Neural cell (in vitro differentiated cells): ENCODE data around the gene HOXC5. TPM values are rescaled to one million over a fixed set of nuclear protein-coding genes. Genes with fewer than 3 reads are reported as not detected.

Source experiments
- H2AFZ ChIP-seq: fragments of 200-600, 300-800 bp; sonication (generic), shearing (Covaris generic); 2 replicates; pipeline ENCODE4 v1.6.0; 2014; ENCODE audit warnings: low read depth, mild to moderate bottlenecking, antibody characterized with exemption, low read length, moderate library complexity
- H3F3A ChIP-seq: fragments of 200-600 bp; shearing (Covaris generic); 2 replicates; pipeline ENCODE4 v1.6.1; 2016; ENCODE audit warnings: mild to moderate bottlenecking, moderate library complexity, mixed read lengths, antibody characterized with exemption, low read length; ENCODE audit not compliant: insufficient read depth, poor library complexity, severe bottlenecking
- H3K27ac ChIP-seq: fragments of 200-600, 300-800 bp; sonication (generic), shearing (Covaris generic); 2 replicates; pipeline ENCODE4 v1.5.1; 2014; ENCODE audit warnings: mild to moderate bottlenecking, low read length, moderate library complexity
- H3K27me3 ChIP-seq: fragments of 300-800, 200-600 bp; sonication (generic), shearing (Covaris generic); 2 replicates; pipeline ENCODE4 v1.6.0; 2014; ENCODE audit warnings: mild to moderate bottlenecking, low read depth, low read length, moderate library complexity; ENCODE audit not compliant: insufficient read depth
- H3K36me3 ChIP-seq: fragments of 300-800, 200-600 bp; sonication (generic), shearing (Covaris generic); 2 replicates; pipeline ENCODE4 v1.5.1; 2014; ENCODE audit warnings: mild to moderate bottlenecking, antibody characterized with exemption, low read length, moderate library complexity; ENCODE audit not compliant: insufficient read depth
- H3K4me2 ChIP-seq: fragments of 300-800, 200-600 bp; sonication (generic), shearing (Covaris generic); 2 replicates; pipeline ENCODE4 v1.6.0; 2014; ENCODE audit warnings: mild to moderate bottlenecking, low read length
- H3K4me3 ChIP-seq: fragments of 300-800, 200-600 bp; sonication (generic), shearing (Covaris generic); 2 replicates; pipeline ENCODE4 v1.5.1; 2014; ENCODE audit warnings: mild to moderate bottlenecking, low read length, moderate library complexity
- H3K79me2 ChIP-seq: fragments of 200-600 bp; shearing (Covaris generic); replicated peaks from 2 replicates; pipeline ENCODE4 v1.6.0; 2014; ENCODE audit warnings: mild to moderate bottlenecking, low read length, moderate library complexity; ENCODE audit not compliant: insufficient read depth
- H3K9ac ChIP-seq: fragments of 300-800, 200-600 bp; sonication (generic), shearing (Covaris generic); 2 replicates; pipeline ENCODE4 v1.6.1; 2016; ENCODE audit warnings: mild to moderate bottlenecking, low read length, mixed read lengths
- H3K9me2 ChIP-seq: fragments of 200-600 bp; shearing (Covaris generic); 2 replicates; pipeline ENCODE4 v1.6.1; 2016; ENCODE audit warnings: mild to moderate bottlenecking, low read length, mixed read lengths; ENCODE audit not compliant: insufficient read depth
- H3K9me3 ChIP-seq: fragments of 200-600, 300-800 bp; sonication (generic), shearing (Covaris generic); 2 replicates; pipeline ENCODE4 v1.6.1; 2016; ENCODE audit warnings: mild to moderate bottlenecking, mixed run types, low read length, moderate library complexity, mixed read lengths
- H4K20me1 ChIP-seq: fragments of 200-600 bp; shearing (Covaris generic); 2 replicates; pipeline ENCODE4 v1.6.1; 2016; ENCODE audit warnings: mild to moderate bottlenecking, mixed run types; ENCODE audit not compliant: insufficient read depth
- CTCF ChIP-seq: fragments of 450-650 bp; IDR thresholded peaks from 2 replicates; pipeline ENCODE4 v1.5.1; 2014; ENCODE audit warnings: antibody characterized with exemption, mild to moderate bottlenecking, moderate library complexity; ENCODE audit not compliant: poor library complexity, severe bottlenecking
- EZH2 ChIP-seq: fragments of 200-600, 300-800 bp; shearing (Covaris generic), sonication (generic); IDR thresholded peaks from 2 replicates; pipeline ENCODE4 v1.6.1; 2014; ENCODE audit warnings: antibody characterized with exemption, low read length, borderline replicate concordance, mild to moderate bottlenecking; ENCODE audit not compliant: insufficient read depth, poor library complexity, severe bottlenecking
- POLR2AphosphoS5 ChIP-seq: IDR thresholded peaks from 2 replicates; pipeline ENCODE4 v1.6.1; 2012
- RAD21 ChIP-seq: fragments of 450-650 bp; conservative IDR thresholded peaks from 2 replicates; pipeline ENCODE4 v1.6.1; 2014; ENCODE audit warnings: antibody characterized with exemption, mild to moderate bottlenecking, moderate library complexity
- SMC3 ChIP-seq: fragments of 450-650 bp; conservative IDR thresholded peaks from 2 replicates; pipeline ENCODE4 v1.6.1; 2014; ENCODE audit warnings: antibody characterized with exemption, mild to moderate bottlenecking, moderate library complexity; ENCODE audit not compliant: poor library complexity
- TAF1 ChIP-seq: IDR thresholded peaks from 2 replicates; pipeline ENCODE4 v1.6.1; 2012; ENCODE audit warnings: low read depth
- polyA plus RNA-seq: library from polyadenylated mRNA; depleted of rRNA; stranded (reverse); fragments of >200 nt; gene quantifications from 2 replicates; pipeline ENCODE4 v1.2.3, GENCODE V29; 2014

HOXC5 gene
- polyA plus RNA-seq, 1 donor from 2014 or later, result not detected

GRCh38 chr12:53995378-53996239, 37.2 kb upstream of the HOXC5 start:
- H3K27ac ChIP-seq, result no peak overlapping the region
- H4K20me1 ChIP-seq, result no peaks in the 10 kb centered on the region
- H3K9me3 ChIP-seq, result no peaks in the 10 kb centered on the region
- no peaks in the 10 kb centered on the region for H3K79me2 ChIP-seq
- H3K9me2 ChIP-seq, result no peaks in the 10 kb centered on the region
- no peak overlapping the region for H2AFZ ChIP-seq
- no peak overlapping the region for H3K4me3 ChIP-seq
- peaks cover 100% of the 10 kb centered on the region for H3K27me3 ChIP-seq
- no peak overlapping the region for H3K9ac ChIP-seq
- TF ChIP-seq EZH2, result peak; percentile 85
- TF ChIP-seq POLR2AphosphoS5, result no peak
- TF ChIP-seq CTCF, result no peak
- TF ChIP-seq TAF1, result no peak
- TF ChIP-seq SMC3, result no peak
- H3F3A ChIP-seq, result no peaks in the 10 kb centered on the region
- no peak overlapping the region for H3K4me2 ChIP-seq
- no peaks in the 10 kb centered on the region for H3K36me3 ChIP-seq

- TF ChIP-seq CTCF, result no peak
- no peak for TF ChIP-seq RAD21
- TF ChIP-seq EZH2, result peak; percentile 72
- H3K36me3 ChIP-seq, result no peaks in the 10 kb centered on the region
- no peak overlapping the region for H3K4me2 ChIP-seq
- no peak overlapping the region for H2AFZ ChIP-seq
- H4K20me1 ChIP-seq, result no peaks in the 10 kb centered on the region
- H3K9me3 ChIP-seq, result no peaks in the 10 kb centered on the region
- H3K4me3 ChIP-seq, result no peak overlapping the region
- peaks cover 100% of the 10 kb centered on the region for H3K27me3 ChIP-seq
- no peak overlapping the region for H3K9ac ChIP-seq
- H3K9me2 ChIP-seq, result no peaks in the 10 kb centered on the region
- no peak overlapping the region for H3K27ac ChIP-seq
- H3K79me2 ChIP-seq, result no peaks in the 10 kb centered on the region
- no peaks in the 10 kb centered on the region for H3F3A ChIP-seq
These were observed 36.3 kb upstream of the HOXC5 start for GRCh38 chr12:53996240-53997203.
